Activated naive CD8-positive, alpha-beta T cell (primary cell): ENCODE results near the gene EIF4B.

Experiments used
- H3K27ac Mint-ChIP-seq: one replicate; pipeline ENCODE4 v1.8.0; 2021; ENCODE audit warnings: mixed read lengths
- H3K27me3 Mint-ChIP-seq: one replicate; pipeline ENCODE4 v1.8.0; 2021; ENCODE audit warnings: mixed read lengths
- H3K36me3 Mint-ChIP-seq: one replicate; pipeline ENCODE4 v1.8.0; 2021; ENCODE audit warnings: mixed read lengths
- H3K4me1 Mint-ChIP-seq: one replicate; pipeline ENCODE4 v1.8.0; 2021; ENCODE audit warnings: low read depth, mixed read lengths
- H3K4me3 Mint-ChIP-seq: one replicate; pipeline ENCODE4 v1.8.0; 2021; ENCODE audit warnings: mild to moderate bottlenecking, mixed read lengths
- H3K9me3 Mint-ChIP-seq: one replicate; pipeline ENCODE4 v1.8.0; 2021; ENCODE audit warnings: low read depth, mixed read lengths

Gene EIF4B

GRCh38 chr12:53077030-53077429 is 70.8 kb downstream of the EIF4B start:
- no peaks in the 10 kb centered on the region for H3K27me3 Mint-ChIP-seq
- H3K4me1 Mint-ChIP-seq: peaks cover 46% of the 10 kb centered on the region
- H3K4me3 Mint-ChIP-seq: peak overlapping the region; percentile 93
- H3K36me3 Mint-ChIP-seq: no peaks in the 10 kb centered on the region
- peak overlapping the region; percentile 84 for H3K27ac Mint-ChIP-seq
- H3K9me3 Mint-ChIP-seq: no peaks in the 10 kb centered on the region

- peaks cover 46% of the 10 kb centered on the region for H3K4me1 Mint-ChIP-seq
- H3K4me3 Mint-ChIP-seq: peak overlapping the region; percentile 93
- no peaks in the 10 kb centered on the region for H3K27me3 Mint-ChIP-seq
- H3K36me3 Mint-ChIP-seq: no peaks in the 10 kb centered on the region
- peak overlapping the region; percentile 81 for H3K27ac Mint-ChIP-seq
- H3K9me3 Mint-ChIP-seq: no peaks in the 10 kb centered on the region
Measured at GRCh38 chr12:53078425-53079225, 72.4 kb downstream of the EIF4B start.

- Mint-ChIP-seq H3K4me1 (peaks cover 44% of the 10 kb centered on the region), H3K4me3 (peak within 1 kb of the TSS; percentile 93), H3K27me3 (no peaks in the 10 kb centered on the region), H3K27ac (peak within 1 kb of the TSS; percentile 92), H3K9me3 (no peaks in the 10 kb centered on the region), H3K36me3 (no peaks in the 10 kb centered on the region)
Measured at GRCh38 chr12:53079226-53080117, 73.2 kb downstream of the EIF4B start, which contains the start of gene SPRYD3. Gene SPRYD3 (minus strand): TSS chr12:53079390. CDS start chr12:53079333, 57 bp downstream.

- H3K4me1 Mint-ChIP-seq: peaks cover 24% of the 10 kb centered on the region
- no peak overlapping the region for H3K4me3 Mint-ChIP-seq
- H3K9me3 Mint-ChIP-seq: no peaks in the 10 kb centered on the region
- no peaks in the 10 kb centered on the region for H3K36me3 Mint-ChIP-seq
- peak overlapping the region; percentile 5 for H3K27ac Mint-ChIP-seq
- peaks cover 1% of the 10 kb centered on the region for H3K27me3 Mint-ChIP-seq
Measured at GRCh38 chr12:53082637-53083175, 76.5 kb downstream of the EIF4B start.

- H3K4me3 Mint-ChIP-seq: no peak overlapping the region
- no peaks in the 10 kb centered on the region for H3K9me3 Mint-ChIP-seq
- peaks cover 1% of the 10 kb centered on the region for H3K27me3 Mint-ChIP-seq
- no peak overlapping the region for H3K27ac Mint-ChIP-seq
- no peaks in the 10 kb centered on the region for H3K36me3 Mint-ChIP-seq
- H3K4me1 Mint-ChIP-seq: peaks cover 3% of the 10 kb centered on the region
Measured at GRCh38 chr12:53086361-53086760, 80.1 kb downstream of the EIF4B start.

- Mint-ChIP-seq H3K27ac (no peak overlapping the region), H3K36me3 (no peaks in the 10 kb centered on the region), H3K27me3 (peaks cover 1% of the 10 kb centered on the region), H3K4me3 (no peak overlapping the region), H3K9me3 (no peaks in the 10 kb centered on the region), H3K4me1 (no peaks in the 10 kb centered on the region)
Measured at GRCh38 chr12:53090105-53090504, 83.8 kb downstream of the EIF4B start.

- H3K27me3 Mint-ChIP-seq: peaks cover 1% of the 10 kb centered on the region
- H3K4me3 Mint-ChIP-seq: no peak overlapping the region
- peaks cover 2% of the 10 kb centered on the region for H3K4me1 Mint-ChIP-seq
- no peaks in the 10 kb centered on the region for H3K36me3 Mint-ChIP-seq
- H3K9me3 Mint-ChIP-seq: no peaks in the 10 kb centered on the region
- no peak overlapping the region for H3K27ac Mint-ChIP-seq
Measured at GRCh38 chr12:53090554-53090953, 84.3 kb downstream of the EIF4B start.

- Mint-ChIP-seq H3K9me3 (no peaks in the 10 kb centered on the region), H3K4me3 (no peak overlapping the region), H3K36me3 (no peaks in the 10 kb centered on the region), H3K27me3 (peaks cover 1% of the 10 kb centered on the region), H3K4me1 (peaks cover 2% of the 10 kb centered on the region), H3K27ac (no peak overlapping the region)
Measured at GRCh38 chr12:53091756-53092155, 85.5 kb downstream of the EIF4B start.
